Fibroblast of the aortic adventitia (primary cell): ENCODE measurements around the gene C2orf72. TPM values are rescaled to one million over a fixed set of nuclear protein-coding genes. Genes with fewer than 3 reads are reported as not detected.

Experiments
- DNase-seq: peaks from one replicate; pipeline ENCODE4 v3.0.0-alpha.2; 2010; ENCODE audit warnings: low read depth
- H3K4me3 ChIP-seq: 2 replicates; pipeline ENCODE4 v1.5.1; 2011; ENCODE audit warnings: low read depth, mild to moderate bottlenecking, control low read depth, low read length, moderate library complexity
- CTCF ChIP-seq: IDR thresholded peaks from 2 replicates; pipeline ENCODE4 v1.5.1; 2011; ENCODE audit warnings: mild to moderate bottlenecking, low read length, control low read depth, inconsistent platforms; ENCODE audit not compliant: insufficient read depth
- total RNA-seq: library from RNA; depleted of rRNA; stranded (reverse); fragments of >200 nt; gene quantifications from 2 replicates; pipeline ENCODE4 v1.2.3, GENCODE V29; 2012; ENCODE audit warnings: low replicate concordance

The C2orf72 gene
- total RNA-seq, 1 donor, result not detected

GRCh38 chr2:231028889-231029288 is 8.4 kb upstream of the C2orf72 start:
- no peak for DNase-seq
- no peak for TF ChIP-seq CTCF
- H3K4me3 ChIP-seq, result no peak overlapping the region

GRCh38 chr2:231029563-231029962 is 7.8 kb upstream of the C2orf72 start:
- no peak for TF ChIP-seq CTCF
- no peak for DNase-seq
- no peak overlapping the region for H3K4me3 ChIP-seq

GRCh38 chr2:231030725-231031124 is 6.6 kb upstream of the C2orf72 start:
- no peak for TF ChIP-seq CTCF
- H3K4me3 ChIP-seq, result no peak overlapping the region
- no peak for DNase-seq

GRCh38 chr2:231032575-231033140 is 4.7 kb upstream of the C2orf72 start:
- no peak for TF ChIP-seq CTCF
- H3K4me3 ChIP-seq, result no peak overlapping the region
- no peak for DNase-seq

GRCh38 chr2:231033147-231034132 is 3.9 kb upstream of the C2orf72 start:
- H3K4me3 ChIP-seq, result no peak overlapping the region
- no peak for TF ChIP-seq CTCF
- no peak for DNase-seq

GRCh38 chr2:231034291-231034882 is 2.9 kb upstream of the C2orf72 start:
- no peak for DNase-seq
- H3K4me3 ChIP-seq, result no peak overlapping the region
- no peak for TF ChIP-seq CTCF
